Measurements from ENCODE around the gene RETN.
A peak's percentile ranks its signal among the peaks of the same experiment; 100 is the strongest.

The RETN gene

DNA sequence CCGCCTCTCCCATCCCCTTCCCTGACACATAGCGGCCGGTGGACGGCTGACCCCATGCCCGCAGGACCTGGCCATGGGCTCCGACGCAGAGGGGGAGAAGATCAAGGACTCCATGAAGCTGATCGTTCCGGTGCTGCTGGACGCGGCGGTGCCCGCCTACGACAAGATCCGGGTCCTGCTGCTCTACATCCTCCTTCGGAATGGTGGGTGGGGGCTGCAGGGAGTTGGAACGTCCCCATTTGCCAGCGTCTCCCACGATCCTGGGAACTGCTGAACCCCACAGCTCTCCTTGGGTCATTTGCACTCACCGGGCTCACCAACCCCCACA lies 24.3 kb upstream of the RETN start:
- no peak overlapping the region for H3K4me3 ChIP-seq (ENCODE audit: low read length)
- no peak for TF ChIP-seq ZNF274 (IDR thresholded peaks at IDR 0.05; ENCODE audit: low read depth, low read length)

DNA sequence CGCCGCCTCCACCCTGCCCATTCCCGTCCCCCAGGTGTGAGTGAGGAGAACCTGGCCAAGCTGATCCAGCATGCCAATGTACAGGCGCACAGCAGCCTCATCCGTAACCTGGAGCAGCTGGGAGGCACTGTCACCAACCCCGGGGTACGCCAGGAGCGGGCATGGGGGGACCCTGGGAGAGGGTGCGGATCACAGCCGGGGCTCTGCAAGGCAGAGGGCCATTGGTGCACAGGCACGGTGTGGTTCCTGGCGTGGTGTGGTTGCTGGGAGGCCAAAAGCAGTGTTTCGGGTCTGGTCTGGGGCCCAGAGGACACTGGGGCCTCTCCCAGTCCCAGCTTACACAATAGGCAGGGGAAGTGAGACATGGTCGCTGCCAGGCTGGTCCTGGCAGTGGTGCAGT lies 23.7 kb upstream of the RETN start:
- H3K4me3 ChIP-seq (ENCODE audit: low read length): no peak overlapping the region
- no peak for TF ChIP-seq ZNF274 (IDR thresholded peaks at IDR 0.05; ENCODE audit: low read depth, low read length)

DNA sequence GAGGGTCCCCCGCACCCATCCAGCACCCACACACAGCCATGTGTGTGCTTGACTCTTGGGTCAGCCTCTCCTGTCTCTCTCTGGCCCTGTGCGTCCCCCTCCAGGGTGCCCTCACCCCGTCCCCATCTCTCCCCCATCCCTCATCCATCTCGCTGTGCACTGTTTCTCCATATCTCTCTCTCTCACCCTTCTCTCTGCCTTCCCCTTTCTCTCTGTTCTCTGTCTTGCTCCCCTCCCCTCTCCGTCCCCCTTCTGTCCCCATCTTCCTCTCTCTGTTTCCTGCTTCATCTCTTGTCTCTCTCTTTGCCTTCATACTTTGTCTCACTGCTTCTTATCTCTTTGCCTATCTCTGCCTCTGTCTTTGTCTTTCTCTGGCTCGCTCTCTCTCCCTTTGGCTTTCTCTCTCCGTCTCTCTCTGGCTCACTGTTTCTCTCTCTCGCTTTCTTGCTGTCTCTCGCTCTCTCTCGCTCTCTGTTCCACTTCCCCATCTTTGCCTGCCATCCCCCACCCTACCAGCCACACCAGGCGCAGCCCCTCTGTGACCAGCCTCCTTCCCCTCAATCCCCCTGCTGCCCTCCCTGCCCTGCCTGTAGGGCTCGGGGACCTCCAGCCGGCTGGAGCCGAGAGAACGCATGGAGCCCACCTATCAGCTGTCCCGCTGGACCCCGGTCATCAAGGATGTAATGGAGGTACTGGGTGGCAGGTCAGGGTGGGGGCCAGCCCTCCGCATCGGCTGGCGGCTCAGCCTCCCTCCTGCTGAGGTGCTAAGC lies 23.0 kb upstream of the RETN start:
- TF ChIP-seq ZNF274 (IDR thresholded peaks at IDR 0.05; ENCODE audit: low read depth, low read length): no peak
- no peak overlapping the region for H3K4me3 ChIP-seq (ENCODE audit: low read length)

DNA sequence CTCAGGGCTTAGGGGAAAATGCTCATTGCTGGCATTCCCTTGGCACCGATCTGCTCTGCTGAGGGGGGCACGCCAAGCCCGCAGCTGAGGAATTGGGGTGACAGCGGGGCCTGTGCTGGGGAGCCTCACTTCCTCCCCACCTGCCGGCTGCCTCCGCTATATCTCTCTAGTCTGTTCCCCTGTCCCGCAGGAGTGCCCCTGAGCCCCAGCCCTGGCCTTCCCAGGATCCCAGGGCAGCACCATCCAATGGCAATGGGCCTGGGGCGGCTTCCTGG lies 22.5 kb upstream of the RETN start:
- TF ChIP-seq ZNF274 (IDR thresholded peaks at IDR 0.05; ENCODE audit: low read depth, low read length): no peak
- H3K4me3 ChIP-seq (ENCODE audit: low read length): no peak overlapping the region

DNA sequence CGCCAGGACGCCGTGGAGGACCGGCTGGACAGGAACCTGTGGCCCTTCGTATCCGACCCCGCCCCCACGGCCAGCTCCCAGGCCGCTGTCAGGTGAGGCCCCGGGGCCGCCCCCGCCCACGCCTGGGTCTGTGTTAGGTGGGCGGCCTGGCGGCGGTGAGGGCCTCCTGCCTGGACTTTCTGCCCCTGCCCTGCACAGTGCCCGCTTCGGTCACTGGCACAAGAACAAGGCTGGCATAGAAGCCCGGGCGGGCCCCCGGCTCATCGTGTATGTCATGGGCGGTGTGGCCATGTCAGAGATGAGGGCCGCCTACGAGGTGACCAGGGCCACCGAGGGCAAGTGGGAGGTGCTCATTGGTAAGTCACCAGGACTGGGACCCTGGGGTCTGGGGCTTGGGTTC lies 21.7 kb upstream of the RETN start:
- TF ChIP-seq ZNF274 (IDR thresholded peaks at IDR 0.05; ENCODE audit: low read depth, low read length): no peak
- H3K4me3 ChIP-seq (ENCODE audit: low read length): no peak overlapping the region

DNA sequence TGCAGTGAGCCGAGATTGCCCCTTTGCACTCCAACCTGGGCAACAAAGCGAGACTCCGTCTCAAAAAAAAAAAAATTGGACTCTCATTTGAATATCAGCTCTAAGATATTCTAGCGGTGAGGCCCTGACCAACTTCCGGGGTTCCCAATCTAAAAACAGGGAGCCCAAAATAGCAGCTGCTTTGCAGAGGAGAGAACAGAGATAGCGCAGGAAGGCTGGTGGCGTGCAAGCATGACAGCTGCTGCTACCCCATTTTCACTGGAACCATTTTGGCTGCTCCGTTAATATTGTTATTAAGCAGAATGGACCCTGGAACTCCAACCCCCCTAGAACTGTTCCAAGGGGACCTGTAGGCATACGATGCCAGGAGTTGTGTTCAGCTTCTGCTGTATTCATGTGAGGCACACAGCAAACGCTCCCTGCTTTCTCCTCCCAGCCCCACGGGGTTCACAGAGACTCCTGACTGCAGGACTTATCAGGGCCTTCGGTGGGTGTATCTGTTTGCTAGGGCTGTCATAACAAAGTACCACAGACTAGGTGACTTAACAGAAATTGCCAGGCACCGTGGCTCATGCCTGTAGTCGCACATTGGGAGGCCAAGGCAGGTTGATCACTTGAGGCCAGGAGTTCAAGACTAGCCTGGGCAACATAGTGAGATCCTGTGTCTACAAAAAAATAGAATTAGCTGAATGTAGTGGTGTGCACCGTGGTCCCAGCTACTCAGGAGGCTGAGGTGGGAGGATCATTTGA lies 20.4 kb upstream of the RETN start:
- no peak for TF ChIP-seq ZNF274 (IDR thresholded peaks at IDR 0.05; ENCODE audit: low read depth, low read length)
- no peak overlapping the region for H3K4me3 ChIP-seq (ENCODE audit: low read length)

DNA sequence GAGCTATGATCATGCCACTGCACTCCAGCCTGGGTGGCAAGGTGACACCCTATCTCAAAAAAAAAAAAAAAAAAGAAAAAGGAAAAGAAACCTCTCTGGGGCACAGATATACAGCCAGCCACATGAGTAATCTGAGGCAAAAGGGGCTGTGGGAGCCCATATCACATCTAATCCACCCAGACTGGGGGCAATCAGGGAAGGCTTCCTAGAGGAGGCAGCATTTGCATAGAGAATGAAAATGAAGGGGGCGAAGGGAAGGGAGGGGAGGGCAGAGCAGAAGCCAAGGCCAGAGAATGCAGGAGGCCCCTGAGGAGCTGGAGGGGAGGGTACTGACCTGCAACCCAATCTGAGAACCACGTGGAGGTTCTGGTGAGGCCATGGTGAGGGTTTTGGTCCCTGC lies 18.7 kb upstream of the RETN start:
- no peak for TF ChIP-seq ZNF274 (IDR thresholded peaks at IDR 0.05; ENCODE audit: low read depth, low read length)
- no peak overlapping the region for H3K4me3 ChIP-seq (ENCODE audit: low read length)

DNA sequence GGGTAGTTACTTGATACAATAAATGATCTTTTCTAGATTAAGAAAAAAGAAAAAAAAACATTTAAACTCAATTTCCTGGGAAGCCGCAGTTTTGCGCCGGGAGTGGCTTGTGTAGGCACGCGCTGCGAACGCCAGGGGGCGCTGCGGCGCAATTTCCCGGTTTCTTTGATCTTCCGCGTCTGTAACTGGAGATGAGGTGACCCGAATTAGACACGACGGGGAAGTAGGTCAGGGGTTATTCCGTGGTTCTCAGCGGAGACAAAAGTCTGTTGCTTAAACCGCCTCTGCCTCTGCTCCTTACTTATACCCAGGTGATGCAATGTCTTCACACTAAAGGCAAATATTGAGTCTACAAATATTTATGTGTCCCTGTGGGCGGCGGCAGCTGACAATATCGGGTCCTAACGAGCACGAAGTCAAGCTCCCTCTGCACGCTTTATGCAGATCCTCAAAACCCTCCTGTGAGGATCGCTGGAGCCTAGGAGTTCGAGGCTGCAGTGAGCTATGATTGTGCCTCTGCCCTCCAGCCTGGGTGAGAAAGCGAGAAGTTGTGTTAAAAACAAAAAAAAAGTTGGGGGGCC lies 16.7 kb upstream of the RETN start:
- H3K4me3 ChIP-seq (ENCODE audit: low read length): peak overlapping the region; percentile 21; the same call in 1 of the 2 replicates
- no peak for TF ChIP-seq ZNF274 (IDR thresholded peaks at IDR 0.05; ENCODE audit: low read depth, low read length)

DNA sequence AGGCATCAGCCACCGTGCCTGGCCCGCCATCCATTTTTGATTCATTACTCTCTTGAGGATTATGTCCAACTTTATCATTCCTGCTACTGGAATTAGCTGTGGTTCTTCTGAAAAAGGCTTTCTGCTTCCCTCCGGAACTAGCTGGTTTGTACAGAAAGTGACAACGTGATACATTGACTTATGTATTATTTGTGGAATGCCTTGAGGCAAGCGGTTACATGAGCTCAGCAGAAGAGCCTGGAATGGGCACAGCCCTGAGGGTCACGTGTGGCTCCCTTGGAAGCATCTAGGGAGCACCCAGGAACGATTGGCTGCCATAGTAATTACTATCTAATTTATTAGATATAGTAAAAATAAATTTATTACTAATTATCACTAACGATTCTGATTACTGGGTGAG lies 14.4 kb upstream of the RETN start:
- TF ChIP-seq ZNF274 (IDR thresholded peaks at IDR 0.05; ENCODE audit: low read depth, low read length): no peak
- H3K4me3 ChIP-seq (ENCODE audit: low read length): no peak overlapping the region

DNA sequence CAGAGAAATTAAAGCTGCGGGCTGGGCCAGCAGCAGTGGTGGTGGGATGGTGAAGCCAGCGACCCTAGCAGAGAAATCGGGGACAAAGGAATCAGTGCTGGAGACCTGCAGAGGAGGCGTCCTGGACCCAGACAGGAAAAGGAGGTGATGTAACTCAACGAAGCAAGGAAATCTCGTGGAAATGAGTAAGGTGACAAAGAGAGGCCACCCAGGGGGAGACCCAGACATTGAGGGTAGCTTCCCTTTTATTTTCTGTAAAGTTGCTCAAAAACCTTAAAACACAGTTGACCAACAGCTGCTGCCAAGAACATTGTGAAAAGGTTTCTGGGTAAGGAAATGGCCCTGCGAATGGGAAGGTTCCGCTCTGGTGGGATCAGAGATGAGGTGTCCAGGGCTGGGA lies 13.3 kb upstream of the RETN start:
- no peak for TF ChIP-seq ZNF274 (IDR thresholded peaks at IDR 0.05; ENCODE audit: low read depth, low read length)
- H3K4me3 ChIP-seq (ENCODE audit: low read length): no peak overlapping the region

DNA sequence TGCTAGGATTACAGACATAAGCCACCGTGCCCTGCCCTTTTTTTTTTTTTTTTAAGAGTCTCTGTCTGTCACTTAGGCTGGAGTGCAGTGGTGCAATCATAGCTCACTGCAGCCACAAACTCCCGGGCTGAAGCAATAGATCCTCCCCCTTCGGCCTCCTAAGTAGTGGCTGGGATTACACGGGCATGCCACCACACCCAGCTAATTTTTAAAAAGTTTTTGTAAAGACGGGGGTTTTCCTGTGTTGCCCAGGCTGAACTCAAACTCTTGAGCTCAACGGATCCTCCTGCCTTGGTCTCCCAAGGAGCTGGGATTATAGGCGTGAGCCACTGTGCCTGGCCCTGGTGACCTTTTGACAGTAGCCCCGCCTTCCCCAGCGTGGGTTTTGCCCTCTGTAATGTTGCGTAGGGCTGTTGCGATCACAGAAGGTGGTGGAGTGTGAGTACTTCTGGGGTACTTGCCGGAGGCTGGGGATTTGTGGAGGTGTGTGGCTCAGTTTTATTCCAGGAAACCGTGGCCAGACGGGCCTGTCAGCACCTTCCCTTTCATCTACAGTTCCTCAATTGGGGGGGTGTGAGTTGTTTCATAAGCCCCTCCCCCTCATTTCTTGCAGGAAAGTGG lies 11.6 kb upstream of the RETN start:
- no peak for TF ChIP-seq ZNF274 (IDR thresholded peaks at IDR 0.05; ENCODE audit: low read depth, low read length)
- H3K4me3 ChIP-seq (ENCODE audit: low read length): no peak overlapping the region

DNA sequence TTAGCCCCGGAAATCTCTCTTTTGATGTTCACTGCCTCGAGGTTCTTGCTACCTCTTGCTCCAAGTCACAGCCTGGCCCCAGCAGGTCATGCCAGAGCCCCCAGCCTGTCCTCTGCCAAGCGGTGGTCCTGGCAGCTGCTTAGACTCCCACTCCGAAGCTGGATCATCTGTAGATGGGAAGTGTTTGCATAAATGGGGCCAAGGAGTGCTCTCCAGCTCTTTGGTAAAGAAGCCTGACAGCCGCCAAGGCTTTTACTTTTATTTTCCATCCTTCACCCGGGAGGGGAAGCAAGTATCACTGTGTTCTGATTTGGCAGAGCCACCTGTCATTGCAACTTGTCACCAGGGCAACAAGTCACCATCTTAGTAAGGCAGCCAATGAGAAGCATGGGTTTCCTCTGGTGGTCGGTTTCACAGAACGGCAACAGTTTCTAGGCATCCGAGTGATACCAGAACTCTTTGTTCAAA lies 10.6 kb upstream of the RETN start:
- H3K4me3 ChIP-seq (ENCODE audit: low read length): peak overlapping the region; percentile 1; the same call in 1 of the 2 replicates
- no peak for TF ChIP-seq ZNF274 (IDR thresholded peaks at IDR 0.05; ENCODE audit: low read depth, low read length)

DNA sequence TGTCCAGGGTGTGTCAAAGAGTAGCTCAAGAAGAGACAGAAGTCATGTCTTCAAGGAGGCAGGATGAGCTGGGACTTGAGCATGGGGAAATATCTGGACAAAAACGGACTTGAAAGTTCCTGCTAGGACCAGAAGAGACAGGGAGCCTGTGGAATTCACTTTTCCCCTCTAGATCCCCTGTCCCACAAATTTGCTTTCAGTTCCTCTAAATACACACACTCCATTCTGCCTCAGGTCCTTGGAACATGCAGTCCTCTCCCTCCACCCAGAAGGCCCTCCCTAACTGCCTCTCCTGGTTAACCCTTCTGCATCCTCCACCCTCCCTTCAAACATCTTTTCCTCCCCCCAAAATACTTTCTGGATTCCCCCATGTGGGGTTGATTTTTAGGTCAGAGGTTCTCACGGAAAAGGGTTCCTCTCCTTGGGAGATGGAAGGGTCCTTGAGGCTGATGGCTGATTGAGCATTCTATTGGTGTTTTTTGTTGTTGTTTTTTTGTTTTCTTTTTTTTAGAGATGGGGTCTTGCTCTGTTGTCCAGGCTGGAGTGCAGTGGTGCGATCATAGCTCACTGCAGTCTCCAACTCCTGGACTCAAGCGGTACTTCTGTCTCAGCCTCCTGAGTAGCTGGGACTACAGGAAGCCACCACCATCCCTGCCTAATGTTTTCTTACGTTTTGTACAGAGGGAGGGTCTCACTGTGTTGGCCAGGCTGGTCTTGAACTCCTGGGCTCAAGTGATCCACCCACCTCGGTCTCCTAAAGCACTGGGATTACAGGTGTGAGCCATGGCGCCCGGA lies 6.9 kb upstream of the RETN start:
- TF ChIP-seq ZNF274 (IDR thresholded peaks at IDR 0.05; ENCODE audit: low read depth, low read length): no peak
- no peak overlapping the region for H3K4me3 ChIP-seq (ENCODE audit: low read length)

DNA sequence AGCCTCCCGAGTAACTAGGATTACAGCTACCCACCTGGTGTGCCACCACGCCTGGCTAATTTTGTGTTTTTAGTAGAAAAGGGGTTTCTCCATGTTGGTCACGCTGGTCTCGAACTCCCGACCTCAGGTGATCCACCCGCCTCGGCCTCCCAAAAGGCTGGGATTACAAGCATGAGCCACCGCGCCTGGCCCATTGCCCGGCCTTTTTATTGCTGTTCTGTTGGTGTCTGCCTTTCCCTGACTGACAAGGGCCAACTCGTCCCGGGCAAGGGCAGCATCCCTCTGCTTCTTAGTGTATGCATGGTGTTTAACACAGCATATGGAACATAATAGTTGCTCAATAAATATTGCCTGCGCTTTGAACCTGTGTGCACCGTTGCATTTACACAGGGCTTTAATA lies 6.2 kb upstream of the RETN start:
- no peak for TF ChIP-seq ZNF274 (IDR thresholded peaks at IDR 0.05; ENCODE audit: low read depth, low read length)
- no peak overlapping the region for H3K4me3 ChIP-seq (ENCODE audit: low read length)

All from GM08714 (cell line).